ENCODE results near the gene FOXN1. TPM values are rescaled to one million over a fixed set of nuclear protein-coding genes. Genes with fewer than 3 reads are reported as not detected.

The FOXN1 gene
- total and polyA plus RNA-seq, 2 donors (not counting 1 experiment from before 2014, with no cell fraction given) = not detected

DNA sequence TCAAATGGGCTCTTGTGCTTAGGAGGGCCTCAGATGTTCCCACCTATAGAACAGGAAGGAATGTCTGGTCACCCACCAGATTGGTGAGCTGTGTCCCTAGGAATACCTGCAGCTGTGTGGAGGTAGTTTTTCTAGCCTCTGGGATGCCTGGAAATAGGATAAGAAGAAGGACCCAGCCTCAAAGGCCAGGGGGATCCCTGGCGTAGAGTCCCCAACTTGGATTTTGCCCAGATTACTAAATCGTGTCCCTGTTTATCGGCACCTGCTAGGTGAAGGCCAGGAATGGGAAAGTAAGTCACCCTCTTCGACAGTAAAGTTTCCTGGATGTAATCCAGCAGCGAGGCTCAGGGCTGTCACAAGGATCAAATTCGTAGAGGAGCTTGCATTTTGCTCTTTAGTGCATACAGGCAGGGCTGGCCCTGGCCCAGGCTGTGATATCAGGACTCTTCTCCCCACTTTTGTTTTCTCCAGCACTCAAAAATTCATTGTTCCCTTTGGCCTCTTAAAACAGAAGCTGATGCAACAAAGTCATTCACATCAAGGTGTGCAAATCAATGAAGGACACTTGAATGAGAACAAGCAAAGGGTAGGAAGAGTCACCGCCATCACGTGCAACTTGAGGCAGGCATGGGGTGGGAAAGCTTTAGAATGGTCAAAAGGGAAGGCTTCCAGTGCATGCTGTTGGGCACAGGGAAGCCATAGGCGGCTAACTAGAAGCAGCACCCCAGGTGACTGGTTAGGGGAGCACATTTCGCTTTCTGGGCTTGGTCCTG lies 25.2 kb upstream of the FOXN1 start:
- H2AFZ ChIP-seq (ENCODE audit: low read length) = no peak overlapping the region
- TF ChIP-seq, protein P1, sequence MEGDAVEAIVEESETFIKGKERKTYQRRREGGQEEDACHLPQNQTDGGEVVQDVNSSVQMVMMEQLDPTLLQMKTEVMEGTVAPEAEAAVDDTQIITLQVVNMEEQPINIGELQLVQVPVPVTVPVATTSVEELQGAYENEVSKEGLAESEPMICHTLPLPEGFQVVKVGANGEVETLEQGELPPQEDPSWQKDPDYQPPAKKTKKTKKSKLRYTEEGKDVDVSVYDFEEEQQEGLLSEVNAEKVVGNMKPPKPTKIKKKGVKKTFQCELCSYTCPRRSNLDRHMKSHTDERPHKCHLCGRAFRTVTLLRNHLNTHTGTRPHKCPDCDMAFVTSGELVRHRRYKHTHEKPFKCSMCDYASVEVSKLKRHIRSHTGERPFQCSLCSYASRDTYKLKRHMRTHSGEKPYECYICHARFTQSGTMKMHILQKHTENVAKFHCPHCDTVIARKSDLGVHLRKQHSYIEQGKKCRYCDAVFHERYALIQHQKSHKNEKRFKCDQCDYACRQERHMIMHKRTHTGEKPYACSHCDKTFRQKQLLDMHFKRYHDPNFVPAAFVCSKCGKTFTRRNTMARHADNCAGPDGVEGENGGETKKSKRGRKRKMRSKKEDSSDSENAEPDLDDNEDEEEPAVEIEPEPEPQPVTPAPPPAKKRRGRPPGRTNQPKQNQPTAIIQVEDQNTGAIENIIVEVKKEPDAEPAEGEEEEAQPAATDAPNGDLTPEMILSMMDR (conservative IDR thresholded peaks at IDR 0.05 in 1 of 2, IDR thresholded peaks at IDR 0.05 in 1 of 2; ENCODE audit: low read depth in 1 of 2, low read length in 2 of 2) = no peak
- no peak for TF ChIP-seq EZH2 (IDR thresholded peaks at IDR 0.05; ENCODE audit: low read length, missing control alignments)
- H3K4me1 ChIP-seq (ENCODE audit: control insufficient read depth, extremely low read depth, insufficient read depth, low read length) = no peaks in the 10 kb centered on the region
- no peaks in the 10 kb centered on the region for H4K20me1 ChIP-seq (ENCODE audit: control insufficient read depth, extremely low read depth, insufficient read depth, low read length)
- no peaks in the 10 kb centered on the region for H3K79me2 ChIP-seq (ENCODE audit: control insufficient read depth, insufficient read depth, low read length)
- H3K4me3 ChIP-seq (replicated peaks in 1 of 4; ENCODE audit: control extremely low read depth in 1 of 4, insufficient read depth in 1 of 4, low read depth in 3 of 4, low read length in 4 of 4) = no peak overlapping the region
- no peak for DNase-seq (ENCODE audit: low read depth in 2 of 2)
- H3K9ac ChIP-seq (ENCODE audit: insufficient read depth, low read length) = no peak overlapping the region
- no peak overlapping the region for H3K4me2 ChIP-seq (ENCODE audit: extremely low read depth, insufficient read depth, low read length)
- H3K9me3 ChIP-seq (ENCODE audit: control insufficient read depth, insufficient read depth, low read depth, low read length) = no peaks in the 10 kb centered on the region
- H3K36me3 ChIP-seq (ENCODE audit: control insufficient read depth, insufficient read depth, low read length) = no peaks in the 10 kb centered on the region
- H3K27ac ChIP-seq (ENCODE audit: insufficient read depth, low read length) = no peak overlapping the region
- peaks cover 14% of the 10 kb centered on the region for H3K27me3 ChIP-seq (ENCODE audit: control insufficient read depth, insufficient read depth, low read length)

DNA sequence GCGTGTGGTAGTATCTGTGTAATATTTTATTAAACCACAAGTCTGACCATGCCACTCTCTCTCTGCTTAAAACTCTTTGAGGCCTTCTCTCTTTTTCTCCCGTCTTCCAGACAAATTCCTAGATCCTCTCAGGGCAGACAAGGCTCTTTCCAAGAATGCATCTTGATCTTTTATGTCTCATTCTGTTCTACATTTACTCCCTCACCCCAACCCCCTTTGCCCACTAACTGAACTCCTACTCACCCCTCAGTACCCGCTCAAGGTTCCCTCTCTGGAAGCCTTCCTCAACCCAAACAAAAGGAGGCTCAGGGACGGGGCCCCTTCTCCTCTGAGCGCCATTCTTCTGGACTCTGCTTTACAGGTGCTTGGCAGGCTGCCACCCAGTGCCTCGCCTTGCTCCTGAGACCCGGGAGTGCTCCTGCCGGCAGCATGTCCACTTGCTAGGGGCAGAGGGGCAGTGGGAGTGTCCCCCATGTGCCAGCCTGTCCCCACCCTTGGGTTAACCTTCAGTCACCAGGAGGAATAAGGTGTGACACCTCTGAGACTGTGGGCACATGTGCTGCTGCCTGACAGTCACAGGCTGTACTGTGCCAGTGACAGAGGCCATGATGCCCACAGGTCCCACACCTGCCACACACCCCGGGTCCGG lies 23.5 kb upstream of the FOXN1 start:
- DNase-seq (ENCODE audit: low read depth in 2 of 2) = no peak
- Histone ChIP-seq H3K4me2 (ENCODE audit: extremely low read depth, insufficient read depth, low read length) (no peak overlapping the region), H3K79me2 (ENCODE audit: control insufficient read depth, insufficient read depth, low read length) (no peaks in the 10 kb centered on the region), H2AFZ (ENCODE audit: low read length) (no peak overlapping the region), H3K4me3 (replicated peaks in 1 of 4; ENCODE audit: control extremely low read depth in 1 of 4, insufficient read depth in 1 of 4, low read depth in 3 of 4, low read length in 4 of 4) (no peak overlapping the region), H3K27me3 (ENCODE audit: control insufficient read depth, insufficient read depth, low read length) (peaks cover 12% of the 10 kb centered on the region), H3K27ac (ENCODE audit: insufficient read depth, low read length) (no peak overlapping the region), H3K9ac (ENCODE audit: insufficient read depth, low read length) (no peak overlapping the region), H3K9me3 (ENCODE audit: control insufficient read depth, insufficient read depth, low read depth, low read length) (no peaks in the 10 kb centered on the region), H4K20me1 (ENCODE audit: control insufficient read depth, extremely low read depth, insufficient read depth, low read length) (no peaks in the 10 kb centered on the region), H3K4me1 (ENCODE audit: control insufficient read depth, extremely low read depth, insufficient read depth, low read length) (no peaks in the 10 kb centered on the region), H3K36me3 (ENCODE audit: control insufficient read depth, insufficient read depth, low read length) (no peaks in the 10 kb centered on the region)
- TF ChIP-seq, protein P1 (conservative IDR thresholded peaks at IDR 0.05 in 1 of 2, IDR thresholded peaks at IDR 0.05 in 1 of 2; ENCODE audit: low read depth in 1 of 2, low read length in 2 of 2) = no peak
- no peak for TF ChIP-seq EZH2 (IDR thresholded peaks at IDR 0.05; ENCODE audit: low read length, missing control alignments)

DNA sequence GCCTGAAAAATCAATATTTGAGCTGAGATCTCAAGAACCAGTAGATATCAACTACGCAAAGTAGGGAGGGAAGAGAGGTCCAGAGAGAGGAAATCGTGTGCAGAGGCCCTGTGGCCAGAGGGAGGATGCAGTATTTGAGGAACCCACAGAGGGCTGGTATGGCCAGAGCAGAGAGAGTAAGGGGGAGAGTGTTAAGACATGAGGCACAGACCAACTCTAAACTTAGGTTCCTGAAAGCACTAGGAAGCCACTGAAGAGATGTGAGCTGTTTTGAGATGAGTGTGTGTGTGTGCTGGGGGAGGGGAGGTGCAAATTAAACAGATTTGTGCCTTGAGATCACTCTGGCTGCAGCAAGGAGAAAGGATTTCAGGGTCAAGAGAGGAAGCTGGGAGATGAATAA lies 21.9 kb upstream of the FOXN1 start:
- DNase-seq (ENCODE audit: low read depth in 2 of 2) = no peak
- Histone ChIP-seq H3K9me3 (ENCODE audit: control insufficient read depth, insufficient read depth, low read depth, low read length) (no peaks in the 10 kb centered on the region), H3K36me3 (ENCODE audit: control insufficient read depth, insufficient read depth, low read length) (no peaks in the 10 kb centered on the region), H2AFZ (ENCODE audit: low read length) (no peak overlapping the region), H3K27me3 (ENCODE audit: control insufficient read depth, insufficient read depth, low read length) (peaks cover 14% of the 10 kb centered on the region), H3K27ac (ENCODE audit: insufficient read depth, low read length) (no peak overlapping the region), H3K4me2 (ENCODE audit: extremely low read depth, insufficient read depth, low read length) (no peak overlapping the region), H3K4me3 (replicated peaks in 1 of 4; ENCODE audit: control extremely low read depth in 1 of 4, insufficient read depth in 1 of 4, low read depth in 3 of 4, low read length in 4 of 4) (no peak overlapping the region), H3K79me2 (ENCODE audit: control insufficient read depth, insufficient read depth, low read length) (no peaks in the 10 kb centered on the region), H4K20me1 (ENCODE audit: control insufficient read depth, extremely low read depth, insufficient read depth, low read length) (no peaks in the 10 kb centered on the region), H3K4me1 (ENCODE audit: control insufficient read depth, extremely low read depth, insufficient read depth, low read length) (no peaks in the 10 kb centered on the region), H3K9ac (ENCODE audit: insufficient read depth, low read length) (no peak overlapping the region)
- TF ChIP-seq, protein P1 (conservative IDR thresholded peaks at IDR 0.05 in 1 of 2, IDR thresholded peaks at IDR 0.05 in 1 of 2; ENCODE audit: low read depth in 1 of 2, low read length in 2 of 2) = no peak
- TF ChIP-seq EZH2 (IDR thresholded peaks at IDR 0.05; ENCODE audit: low read length, missing control alignments) = no peak

Data from fibroblast of lung (primary cell).